Body of pancreas (tissue), 4 donors: ENCODE results near the gene ADAM10. TPM values are rescaled to one million over a fixed set of nuclear protein-coding genes. Genes with fewer than 3 reads are reported as not detected.

ENCODE experiments used
- ATAC-seq: fragments of 150-250 bp; one replicate; pipeline ENCODE4 v1.9.1; 2016
- DNase-seq, 4 donors: peaks; one replicate each; pipeline ENCODE4 v3.0.0-alpha.2; 2019
- H3K27ac ChIP-seq, 4 donors: fragments of 200-600 bp; sonication (generic); 1 replicate in 3 of 4; 2 replicates in 1 of 4; pipeline versions ENCODE4 v1.5.1 to v1.6.1; 2016 to 2019; ENCODE audit warnings: mild to moderate bottlenecking in 1 of 4, mixed read lengths in 1 of 4, moderate library complexity in 1 of 4
- H3K27me3 ChIP-seq, 2 donors: fragments of 200-600 bp; sonication (generic); one replicate each; pipeline ENCODE4 v1.6.0; 2016; ENCODE audit warnings: mild to moderate bottlenecking in 1 of 2
- H3K36me3 ChIP-seq, 2 donors: fragments of 200-600 bp; sonication (generic); replicated peaks in 1 of 2; 2 replicates each; pipeline ENCODE4 v1.5.1; 2016; ENCODE audit warnings: low read depth in 2 of 2; ENCODE audit not compliant: insufficient read depth in 1 of 2
- H3K4me1 ChIP-seq: fragments of 200-600 bp; sonication (generic); one replicate; pipeline ENCODE4 v1.6.0; 2016
- H3K4me3 ChIP-seq, 2 donors: fragments of 200-600 bp; sonication (generic); 1 replicate in 1 of 2; 2 replicates in 1 of 2; pipeline ENCODE4 v1.5.1; 2016 to 2019
- H3K9me3 ChIP-seq, 3 donors: fragments of 200-600 bp; sonication (generic); 1 replicate in 2 of 3; 2 replicates in 1 of 3; pipeline ENCODE4 v1.5.1; 2016
- CTCF ChIP-seq, 7 experiments: fragments of 450-650 bp in 4 of 7; fragments of 200-600 bp in 3 of 7; sonication (generic) in 3 of 7; IDR thresholded peaks; one replicate each; pipeline ENCODE4 v1.5.1; 2016 to 2019; ENCODE audit warnings: antibody characterized with exemption in 7 of 7
- POLR2A ChIP-seq, 3 donors: fragments of 450-650 bp; IDR thresholded peaks; one replicate each; pipeline ENCODE4 v1.6.1; 2016; ENCODE audit warnings: antibody characterized with exemption in 3 of 3, mild to moderate bottlenecking in 2 of 3
- WGBS, 2 donors: methylation state at CpG; one replicate each; pipeline ENCODE4 v1.1.5; 2017; 5-methylcytosine and 5-hydroxymethylcytosine counted together
- intact Hi-C: fragments of 100-400 bp; cut with DNase I; formaldehyde crosslinking; loops from one replicate; pipeline ENCODE4 v1.15.1; 2023
- total RNA-seq, 2 donors: library from RNA; depleted of rRNA; stranded (reverse); fragments of >200 nt; gene quantifications; one replicate each; pipeline ENCODE4 v1.1.0, GENCODE V29; 2016

Gene ADAM10
- total RNA-seq, 2 donors from 2014 or later = 29.1 to 35.6 TPM

DNA sequence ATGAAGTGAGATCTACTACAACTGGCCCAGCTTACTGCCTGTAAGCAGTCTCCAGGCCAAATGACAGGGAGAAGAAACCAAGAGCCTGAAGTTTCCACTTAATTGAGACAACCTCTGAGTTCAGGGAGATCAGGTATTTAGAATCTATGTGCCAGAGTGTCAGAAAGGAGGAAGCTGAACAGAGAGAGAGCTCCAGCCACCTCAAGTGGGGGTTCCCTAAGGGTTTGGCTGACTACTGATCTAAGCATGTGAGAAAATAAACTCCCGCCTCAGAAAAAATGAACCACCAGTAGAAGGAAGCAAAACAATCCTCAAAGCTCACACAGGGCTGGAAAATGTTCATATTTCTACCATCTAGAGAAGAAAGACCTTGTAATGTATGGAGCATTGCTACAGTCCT, 25.0 kb downstream of the ADAM10 start:
- no peak overlapping the region for H3K4me3 ChIP-seq
- ATAC-seq (no peak), DNase-seq (no peak)
- H3K9me3 ChIP-seq = no peaks in the 10 kb centered on the region
- no peaks in the 10 kb centered on the region for H3K36me3 ChIP-seq
- no peaks in the 10 kb centered on the region for H3K27me3 ChIP-seq
- intact Hi-C loops = no loop called here
- H3K4me1 ChIP-seq = peaks cover 12% of the 10 kb centered on the region
- TF ChIP-seq CTCF (IDR thresholded peaks at IDR 0.05) = no peak
- TF ChIP-seq POLR2A (IDR thresholded peaks at IDR 0.05) = no peak
- H3K27ac ChIP-seq = no peak overlapping the region
- 59 to 76% methylated on average over 1 of the region's 1 CpG for WGBS, 2 donors

DNA sequence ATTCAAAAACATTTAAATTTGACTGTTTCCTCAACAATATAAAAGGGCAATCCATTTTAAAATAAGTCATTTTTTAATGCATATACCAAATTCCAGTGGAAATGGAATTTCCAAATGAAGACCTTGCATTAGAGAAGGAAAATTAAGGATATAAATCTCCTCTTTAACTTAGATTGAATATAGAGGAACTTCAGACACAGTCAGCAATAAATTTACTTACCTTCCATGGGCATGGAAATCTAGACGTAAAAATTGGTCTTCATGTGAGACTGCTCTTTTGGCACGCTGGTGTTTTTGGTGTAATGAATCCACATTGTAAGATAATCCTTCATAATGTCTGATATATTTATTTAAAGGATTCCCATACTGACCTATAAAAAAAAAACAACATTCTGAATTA, 32.1 kb downstream of the ADAM10 start:
- no peak for DNase-seq
- Histone ChIP-seq H3K4me1 (peaks cover 12% of the 10 kb centered on the region), H3K9me3 (no peaks in the 10 kb centered on the region), H3K4me3 (no peak overlapping the region), H3K27ac (no peak overlapping the region), H3K27me3 (no peaks in the 10 kb centered on the region), H3K36me3 (no peaks in the 10 kb centered on the region)
- no peak for TF ChIP-seq CTCF (IDR thresholded peaks at IDR 0.05)
- TF ChIP-seq POLR2A (IDR thresholded peaks at IDR 0.05) = no peak
- intact Hi-C loops = no loop called here
- no peak for ATAC-seq
- 92 to 96% methylated on average over 2 of the region's 2 CpGs for WGBS, 2 donors

- TF ChIP-seq POLR2A (IDR thresholded peaks at IDR 0.05) = no peak
- no peak for TF ChIP-seq CTCF (IDR thresholded peaks at IDR 0.05)
- Histone ChIP-seq H3K27me3 (no peaks in the 10 kb centered on the region), H3K27ac (no peak overlapping the region)
Observed at GRCh38 chr15:58716027-58716426, 33.5 kb downstream of the ADAM10 start.

DNA sequence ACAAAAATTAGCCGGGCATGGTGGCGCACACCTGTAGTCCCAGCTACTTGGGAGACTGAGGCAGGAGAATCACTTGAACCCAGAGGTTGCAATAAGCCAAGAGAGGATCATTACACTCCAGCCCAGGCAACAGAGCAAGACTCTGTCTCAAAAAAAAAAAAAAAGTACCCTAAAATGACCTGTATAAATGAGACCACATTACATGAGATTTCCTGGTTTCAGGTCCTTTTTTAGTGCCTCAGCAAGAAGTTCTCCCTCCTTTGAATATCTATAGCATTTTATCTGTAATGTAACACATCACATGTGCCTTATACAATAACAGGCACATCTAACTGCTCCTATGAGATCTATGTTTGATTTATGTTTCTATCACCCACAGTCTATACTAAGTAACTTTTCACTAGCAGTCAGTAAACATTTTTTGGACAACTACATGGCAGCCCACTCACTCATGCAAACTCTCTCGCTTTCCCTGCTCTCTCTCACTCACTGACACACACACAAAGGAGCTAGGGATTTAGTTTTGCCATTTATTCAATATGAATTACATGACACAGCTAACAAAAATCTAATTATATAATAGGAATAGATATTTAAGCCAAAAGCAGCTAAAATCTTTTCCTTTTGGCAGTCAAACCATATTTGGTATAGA, 34.1 kb downstream of the ADAM10 start:
- no peak overlapping the region for H3K4me3 ChIP-seq
- TF ChIP-seq POLR2A (IDR thresholded peaks at IDR 0.05) (no peak), CTCF (IDR thresholded peaks at IDR 0.05) (no peak)
- intact Hi-C loops = no loop called here
- no peaks in the 10 kb centered on the region for H3K9me3 ChIP-seq
- DNase-seq = no peak
- H3K27ac ChIP-seq = no peak overlapping the region
- no peaks in the 10 kb centered on the region for H3K4me1 ChIP-seq
- no peaks in the 10 kb centered on the region for H3K36me3 ChIP-seq
- no peaks in the 10 kb centered on the region for H3K27me3 ChIP-seq
- ATAC-seq = no peak
- WGBS, 2 donors = 93 to 98% methylated on average over 3 of the region's 3 CpGs

More at GRCh38 chr15:58716027-58716426, 33.5 kb downstream of the ADAM10 start:
- Histone ChIP-seq H3K9me3 (no peaks in the 10 kb centered on the region), H3K36me3 (no peaks in the 10 kb centered on the region), H3K4me1 (peaks cover 6% of the 10 kb centered on the region), H3K4me3 (no peak overlapping the region)
- WGBS, 2 donors = 88 to 95% methylated on average over 4 of the region's 4 CpGs
- intact Hi-C loops = no loop called here
- ATAC-seq (no peak), DNase-seq (no peak)

- H3K9me3 ChIP-seq = no peaks in the 10 kb centered on the region
- H3K27me3 ChIP-seq = no peaks in the 10 kb centered on the region
- H3K36me3 ChIP-seq = no peaks in the 10 kb centered on the region
- no peak overlapping the region for H3K4me3 ChIP-seq
- DNase-seq (no peak), ATAC-seq (no peak)
- intact Hi-C loops = no loop called here
- no peaks in the 10 kb centered on the region for H3K4me1 ChIP-seq
- no peak for TF ChIP-seq CTCF (IDR thresholded peaks at IDR 0.05)
- no peak for TF ChIP-seq POLR2A (IDR thresholded peaks at IDR 0.05)
- no peak overlapping the region for H3K27ac ChIP-seq
Observed at GRCh38 chr15:58710701-58711100, 38.8 kb downstream of the ADAM10 start.
